Measurements from ENCODE around the gene BAAT.
"Not testable (repeated sequence)": the region's sequence is repeated elsewhere in the genome, so short reads cannot be mapped to it uniquely, and the experiment has no call there.

DNA sequence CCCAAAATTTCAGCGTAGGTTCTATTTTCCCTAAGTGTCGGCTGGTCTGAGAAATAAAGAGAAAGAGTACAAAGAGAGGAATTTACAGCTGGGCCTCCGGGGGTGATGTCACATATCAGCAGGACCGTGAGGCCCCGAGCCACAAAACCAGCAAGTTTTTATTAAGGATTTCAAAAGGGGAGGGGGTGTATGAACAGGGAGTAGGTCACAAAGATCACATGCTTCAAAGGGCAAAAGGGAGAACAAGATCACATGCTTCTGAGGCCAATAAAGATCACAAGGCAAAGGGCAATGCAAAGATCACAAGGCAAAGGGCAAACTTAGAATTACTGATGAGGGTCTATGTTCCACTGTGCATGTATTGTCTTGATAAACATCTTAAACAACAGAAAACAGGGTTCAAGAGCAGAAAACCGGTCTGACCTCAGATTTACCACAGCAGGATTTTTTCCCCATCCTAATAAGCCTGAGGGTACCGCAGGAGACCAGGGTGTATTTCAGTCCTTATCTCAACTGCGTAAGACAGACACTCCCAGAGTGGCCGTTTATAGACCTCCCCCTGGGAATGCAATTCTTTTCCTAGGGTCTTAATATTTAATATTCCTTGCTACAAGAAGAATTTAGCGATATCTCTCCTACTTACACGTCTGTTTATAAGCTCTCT, at the start of gene BAAT:
- not testable (repeated sequence) for TF ChIP-seq MAZ (IDR thresholded peaks at IDR 0.05; ENCODE audit: borderline replicate concordance, low read depth, low read length)
- TF ChIP-seq, protein P1, sequence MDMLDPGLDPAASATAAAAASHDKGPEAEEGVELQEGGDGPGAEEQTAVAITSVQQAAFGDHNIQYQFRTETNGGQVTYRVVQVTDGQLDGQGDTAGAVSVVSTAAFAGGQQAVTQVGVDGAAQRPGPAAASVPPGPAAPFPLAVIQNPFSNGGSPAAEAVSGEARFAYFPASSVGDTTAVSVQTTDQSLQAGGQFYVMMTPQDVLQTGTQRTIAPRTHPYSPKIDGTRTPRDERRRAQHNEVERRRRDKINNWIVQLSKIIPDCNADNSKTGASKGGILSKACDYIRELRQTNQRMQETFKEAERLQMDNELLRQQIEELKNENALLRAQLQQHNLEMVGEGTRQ (IDR thresholded peaks at IDR 0.05; ENCODE audit: low read depth, low read length): not testable (repeated sequence)

All from IMR-90 (cell line).